HG03108 (cell line): ENCODE measurements around the gene PSIP1.
"Not testable (repeated sequence)": the region's sequence is repeated elsewhere in the genome, so short reads cannot be mapped to it uniquely, and the experiment has no call there.

Experiments used
- ATAC-seq: cut with Tn5 transposase; IDR thresholded peaks from one replicate; pipeline ENCODE4 v1.9.1; 2021; ENCODE audit warnings: moderate library complexity; ENCODE audit not compliant: unreplicated experiment

The PSIP1 gene

DNA sequence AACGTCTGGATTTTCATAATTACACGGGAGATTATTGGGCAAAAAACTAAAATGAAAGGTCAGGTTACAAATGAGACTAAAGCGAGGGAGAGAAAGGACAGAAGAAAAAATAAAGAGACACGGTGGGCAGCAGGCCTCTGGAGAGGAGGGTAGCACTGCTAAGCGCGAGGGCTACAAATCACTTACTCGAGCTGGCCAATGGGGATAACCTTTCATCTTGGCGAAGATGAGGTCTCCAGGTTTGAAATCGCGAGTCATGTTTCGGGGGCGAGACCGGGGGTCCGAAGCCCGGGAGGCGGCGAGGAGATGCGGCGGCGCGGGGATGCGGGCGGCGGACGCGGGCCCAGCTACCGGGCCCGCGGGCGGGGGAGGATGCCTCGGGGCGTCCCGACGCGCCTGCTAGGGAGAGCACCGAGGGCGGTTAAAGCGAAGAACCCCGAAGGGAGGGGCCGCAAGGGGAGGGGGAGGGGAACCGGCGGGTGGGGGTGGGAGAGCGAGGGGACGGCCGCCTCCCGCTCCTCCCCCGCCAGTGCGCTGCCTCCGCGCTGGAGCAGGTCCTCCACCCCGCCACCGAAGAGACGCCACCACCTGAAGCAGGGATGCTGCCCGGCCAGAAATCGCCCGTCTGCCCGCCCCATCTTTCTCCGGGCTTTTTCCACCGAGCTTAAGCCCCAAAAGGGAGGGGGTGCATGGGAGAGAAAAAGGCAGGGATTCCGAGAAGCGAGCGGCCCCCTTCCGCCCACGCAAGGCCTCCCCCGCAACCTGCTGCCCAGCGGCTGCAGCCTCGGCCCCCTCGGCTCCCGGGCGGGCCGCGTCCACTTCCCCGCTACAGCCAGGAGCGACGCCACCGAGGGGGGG is 610 bp downstream of the PSIP1 start:
- peak; percentile 30 for ATAC-seq

DNA sequence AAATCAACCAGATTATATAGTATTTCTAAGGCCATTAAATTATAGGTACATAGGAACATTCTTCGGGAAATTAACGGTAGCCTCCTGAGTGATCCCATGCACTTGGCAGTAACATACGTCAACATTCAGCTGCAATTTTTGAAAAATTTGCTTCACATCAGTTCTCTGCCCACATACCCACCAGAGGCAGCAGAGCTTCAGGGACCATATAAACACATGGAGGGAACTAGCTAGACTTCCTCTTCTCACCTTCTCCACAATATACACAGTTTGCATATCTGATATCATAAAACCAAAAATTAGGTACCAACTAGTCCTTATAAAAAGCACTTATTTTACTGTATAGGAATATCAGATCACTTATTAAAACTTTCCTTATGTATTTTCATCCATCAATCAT is 4.8 kb downstream of the PSIP1 start:
- no peak for ATAC-seq

DNA sequence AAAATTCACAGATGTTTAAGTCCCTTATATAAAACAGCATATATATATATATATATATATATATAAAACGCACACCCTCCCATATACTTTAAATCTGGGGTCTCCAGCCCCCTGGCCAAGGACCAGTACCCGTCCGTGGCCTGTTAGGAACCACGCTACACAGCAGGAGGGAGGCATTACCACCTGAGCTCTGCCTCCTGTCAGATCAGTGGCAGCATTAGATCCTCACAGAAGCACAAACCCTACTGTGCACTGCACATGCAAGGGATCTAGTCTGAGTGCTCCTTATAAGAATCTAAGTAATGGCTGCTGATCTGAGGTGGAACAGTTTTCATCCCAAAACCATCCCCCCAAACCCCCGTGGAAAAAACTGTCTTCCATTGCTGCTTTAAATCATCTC is 9.0 kb downstream of the PSIP1 start:
- no peak for ATAC-seq

DNA sequence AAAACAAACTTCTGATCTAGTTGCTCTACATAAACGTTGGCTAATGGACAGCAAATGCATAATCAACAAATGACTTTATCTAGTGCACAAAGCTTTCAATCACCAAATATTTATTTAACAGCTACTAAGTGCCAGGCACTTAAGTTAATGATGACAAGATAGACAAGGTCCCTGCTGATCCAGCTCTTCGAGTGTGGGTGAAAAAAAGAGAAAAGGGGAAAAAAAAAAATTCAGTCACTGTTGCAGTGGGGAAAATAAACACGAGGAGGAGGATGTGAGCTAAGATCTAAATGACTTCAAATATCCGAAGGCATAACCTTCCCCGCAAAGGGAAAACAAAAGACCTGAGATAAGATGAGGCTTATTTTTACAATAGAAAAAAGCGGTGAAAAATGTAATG is 9.6 kb downstream of the PSIP1 start:
- ATAC-seq: no peak

DNA sequence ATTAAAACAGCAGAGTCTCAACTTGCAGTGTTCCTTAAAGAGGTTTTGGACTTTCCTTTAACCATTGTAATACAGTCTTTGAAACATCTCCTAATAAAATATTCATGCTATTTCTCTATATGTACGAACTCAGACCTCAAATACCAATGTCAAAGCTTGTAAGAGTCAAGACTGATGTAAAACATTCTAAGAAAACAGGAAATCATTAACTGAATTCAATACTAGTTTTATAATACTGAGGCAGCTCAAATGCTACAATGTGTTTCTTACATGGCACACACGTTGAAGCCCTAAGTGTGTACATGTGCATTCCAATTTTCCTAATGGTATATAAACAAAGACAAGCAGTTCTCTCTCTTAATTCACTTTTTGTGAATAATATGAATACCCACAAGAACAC is 11.6 kb downstream of the PSIP1 start:
- ATAC-seq: no peak

DNA sequence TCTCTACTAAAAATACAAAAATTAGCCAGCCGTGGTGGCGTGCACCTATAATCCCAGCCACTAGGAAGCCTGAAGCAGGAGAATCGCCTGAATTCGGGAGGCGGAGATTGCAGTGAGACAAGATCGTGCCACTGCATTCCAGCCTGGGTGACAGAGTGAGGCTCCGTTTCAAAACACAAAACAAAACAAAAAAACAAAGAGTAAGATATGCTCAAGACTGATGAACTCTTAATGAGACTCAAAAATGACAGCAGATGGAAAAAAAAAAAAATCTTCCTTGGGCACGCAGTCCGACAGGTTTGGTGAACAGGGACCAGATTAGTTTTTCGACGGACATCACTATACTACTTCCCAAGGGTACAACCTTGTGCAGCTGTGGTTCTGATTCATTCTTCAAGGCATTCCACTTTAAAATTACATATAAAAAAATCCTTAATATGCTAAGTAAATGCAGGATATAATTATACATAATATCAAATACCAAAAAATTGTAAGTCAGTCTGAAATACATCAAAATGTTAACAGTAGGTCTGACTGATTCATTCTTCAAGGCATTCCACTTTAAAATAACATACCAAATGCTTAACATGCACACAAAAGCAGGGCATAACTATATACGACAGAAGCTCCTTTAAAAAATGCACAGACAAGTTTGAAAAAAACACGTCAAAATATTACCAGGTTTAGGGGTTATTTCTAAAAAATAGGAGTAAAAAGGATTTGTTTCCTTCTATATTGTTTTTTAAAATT is 12.3 kb downstream of the PSIP1 start:
- ATAC-seq: no peak

DNA sequence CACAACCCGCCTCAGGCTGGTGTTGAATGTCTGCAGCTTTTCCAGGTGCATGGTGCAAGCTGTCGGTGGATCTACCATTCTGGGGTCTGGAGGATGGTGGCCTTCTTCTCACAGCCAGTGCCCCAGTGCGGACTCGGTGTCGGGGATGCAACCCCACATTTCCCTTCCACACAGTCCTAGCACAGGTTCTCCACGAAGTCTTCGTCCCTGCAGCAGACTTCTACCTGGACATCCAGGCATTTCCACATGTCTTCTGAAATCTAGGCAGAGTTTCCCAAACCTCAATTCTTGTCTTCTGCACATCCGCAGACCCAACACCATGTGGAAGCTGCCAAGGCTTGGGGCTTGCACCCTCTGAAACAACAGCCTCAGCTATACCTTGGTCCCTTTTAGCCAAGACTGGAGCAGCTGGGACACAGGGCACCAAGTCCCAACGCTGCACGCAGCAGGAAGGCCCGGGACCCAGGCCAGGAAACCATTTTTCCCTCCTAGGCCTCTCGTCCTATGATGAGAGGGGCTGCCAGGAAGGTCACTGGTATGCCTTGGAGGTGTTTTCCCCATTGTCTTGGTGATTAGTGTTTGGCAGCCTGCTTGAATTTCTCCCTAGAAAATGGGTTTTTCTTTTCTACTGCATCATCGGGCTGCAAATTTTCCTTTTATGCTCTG is 18.2 kb downstream of the PSIP1 start:
- no peak for ATAC-seq

DNA sequence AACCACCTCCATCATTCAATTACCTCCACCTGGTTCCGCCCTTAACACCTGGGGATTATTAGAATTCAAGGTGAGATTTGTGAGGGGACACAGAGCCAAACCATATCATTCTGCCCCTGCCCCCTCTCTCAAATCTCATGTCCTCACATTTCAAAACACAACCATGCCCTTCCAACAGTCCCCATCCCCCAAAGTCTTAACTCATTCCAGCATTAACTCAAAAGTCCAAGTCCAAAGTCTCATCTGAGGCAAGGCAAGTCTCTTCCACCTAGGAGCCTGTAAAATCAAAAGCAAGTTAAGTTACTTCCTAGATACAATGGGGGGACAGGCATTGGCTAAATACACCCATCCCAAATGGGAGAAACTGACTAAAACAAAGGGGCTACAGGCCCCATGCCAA is 18.8 kb downstream of the PSIP1 start:
- ATAC-seq: no peak

DNA sequence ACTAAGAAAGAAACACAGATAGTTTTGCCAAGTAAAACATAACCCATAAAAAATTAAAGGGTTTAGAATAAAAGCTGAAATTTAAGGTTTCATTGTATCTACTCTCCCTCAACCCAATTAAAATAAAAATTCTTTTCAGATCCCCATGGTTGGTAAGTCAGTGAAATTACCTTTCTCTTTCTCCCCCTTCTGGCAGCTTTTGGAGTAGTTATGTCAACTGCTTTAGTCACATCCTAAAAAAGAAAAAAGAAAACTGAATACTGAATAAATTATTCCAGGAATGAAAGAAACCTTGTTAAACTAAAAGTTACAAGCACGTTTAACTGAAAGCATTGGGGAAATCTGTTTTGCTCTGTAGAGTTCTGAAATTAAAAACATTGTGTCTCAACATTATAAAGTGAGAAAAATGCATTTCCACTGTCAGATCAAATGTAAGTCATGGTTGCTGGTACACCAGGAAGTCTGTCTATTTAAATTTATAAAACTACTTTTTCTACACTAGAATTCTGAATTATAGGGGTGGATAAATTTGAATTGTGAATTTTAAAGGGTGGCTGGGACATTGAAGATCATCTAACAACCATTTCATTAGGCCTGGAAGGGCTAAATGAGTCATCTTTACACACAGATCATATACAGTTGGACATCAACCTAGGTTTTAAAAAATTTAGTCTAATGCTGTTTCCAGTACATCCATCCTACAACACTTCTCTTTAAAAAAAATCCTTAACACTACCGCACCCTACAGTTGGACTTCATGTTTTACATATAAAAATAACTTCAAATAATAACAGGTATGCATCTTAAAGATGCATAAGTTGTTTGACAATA is 24.7 kb downstream of the PSIP1 start:
- no peak for ATAC-seq

DNA sequence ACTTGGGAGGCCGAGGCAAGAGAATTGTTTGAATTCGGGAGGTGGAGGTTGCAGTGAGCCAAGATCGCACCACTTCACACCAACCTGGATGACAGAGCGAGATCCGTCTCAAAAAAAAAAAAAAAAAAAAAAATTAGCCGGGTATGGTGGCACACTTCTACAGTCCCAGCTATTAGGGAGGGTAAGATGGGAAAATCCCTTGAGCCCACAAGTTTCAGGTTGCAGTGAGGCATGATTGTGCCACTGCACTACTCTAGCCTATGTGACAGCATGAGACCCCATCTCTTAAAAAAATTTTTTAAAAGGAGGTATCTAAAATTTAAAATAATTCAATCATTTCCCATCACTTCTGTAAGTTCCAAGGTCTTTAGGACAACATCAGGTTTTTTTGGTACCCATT is 26.0 kb downstream of the PSIP1 start:
- no peak for ATAC-seq

DNA sequence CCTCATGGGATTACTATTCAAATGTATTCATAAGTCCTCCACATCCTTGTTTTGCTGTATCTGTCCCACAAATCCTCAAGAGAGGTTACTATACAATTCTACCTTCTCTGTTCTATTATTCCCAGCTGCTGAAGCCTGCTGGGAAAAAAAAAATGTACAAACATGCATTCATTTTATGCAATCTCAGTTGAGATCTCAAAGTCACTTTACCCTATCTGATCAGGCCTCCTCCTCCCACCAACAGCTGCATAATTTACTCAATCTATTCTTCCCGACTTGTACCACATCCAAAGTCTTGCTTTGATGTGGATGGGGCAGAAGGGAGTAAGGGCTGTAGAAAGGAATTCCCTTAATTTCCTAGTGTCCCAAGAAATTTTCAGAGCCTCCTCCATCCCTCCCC is 28.6 kb downstream of the PSIP1 start:
- ATAC-seq: no peak

DNA sequence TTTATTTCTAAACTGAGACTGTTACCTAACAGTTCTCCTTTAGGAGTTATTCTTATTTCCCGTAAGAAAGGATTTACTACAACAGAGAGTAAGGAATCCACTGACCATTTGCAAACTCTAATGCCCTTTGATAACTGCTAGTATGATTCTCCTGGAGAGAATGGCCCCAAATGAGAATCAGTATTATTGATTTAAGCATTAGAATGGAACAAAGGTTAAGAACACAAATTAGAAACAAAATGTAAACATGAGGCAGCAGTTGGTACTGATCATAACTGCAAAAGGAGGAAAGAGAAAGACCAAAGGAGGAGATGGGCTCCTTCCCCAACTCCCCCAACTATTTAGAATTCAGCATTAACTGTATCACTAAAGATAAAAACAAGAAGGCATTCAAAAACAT is 30.7 kb downstream of the PSIP1 start:
- ATAC-seq: no peak

DNA sequence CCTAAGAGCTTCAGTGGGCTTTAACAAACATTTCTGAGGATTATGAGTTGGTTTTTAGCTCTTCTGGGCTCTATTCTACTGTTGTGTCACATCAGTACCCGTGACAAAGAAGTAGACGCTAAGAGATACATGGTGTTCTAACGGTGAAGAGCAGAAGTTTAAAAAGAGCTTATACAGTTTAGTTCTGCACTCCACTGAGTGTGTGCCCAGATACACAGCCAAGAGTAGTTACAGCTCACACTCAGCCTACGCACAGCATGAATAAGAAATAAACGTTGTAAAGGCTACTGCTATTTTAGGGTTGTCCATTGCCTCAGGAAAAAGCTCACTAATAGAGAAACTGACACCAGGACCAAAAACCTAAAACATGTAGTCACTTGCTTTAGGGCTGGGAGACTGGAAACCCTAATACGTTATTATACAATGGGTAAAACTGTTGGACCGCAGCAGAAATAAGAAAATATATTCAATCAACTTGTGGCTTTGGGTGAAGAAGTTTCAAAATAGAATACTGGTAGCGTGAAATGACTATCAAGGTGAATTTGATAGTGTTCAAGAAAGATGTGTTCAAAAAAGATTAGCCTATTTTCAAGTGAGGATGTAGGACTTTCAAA is 34.7 kb downstream of the PSIP1 start:
- no peak for ATAC-seq

DNA sequence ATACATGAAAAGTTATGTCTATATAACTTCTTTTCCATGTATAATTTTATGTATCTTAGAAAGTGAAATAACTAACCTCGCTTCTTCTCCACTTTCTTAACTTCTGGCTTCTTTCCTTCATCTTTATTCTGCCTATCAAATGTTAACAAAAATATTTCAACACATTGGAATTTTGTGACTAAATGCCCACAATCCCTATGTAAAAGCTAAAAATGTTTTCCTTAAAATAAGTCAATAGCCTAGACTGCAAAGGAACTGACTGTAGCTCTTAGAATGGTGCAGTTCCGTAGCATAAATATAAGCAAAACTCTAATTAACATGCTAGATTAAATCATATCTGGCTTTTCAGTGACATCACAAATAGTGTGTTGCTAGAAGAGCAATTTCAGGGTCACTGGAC is 40.9 kb downstream of the PSIP1 start:
- ATAC-seq: no peak

DNA sequence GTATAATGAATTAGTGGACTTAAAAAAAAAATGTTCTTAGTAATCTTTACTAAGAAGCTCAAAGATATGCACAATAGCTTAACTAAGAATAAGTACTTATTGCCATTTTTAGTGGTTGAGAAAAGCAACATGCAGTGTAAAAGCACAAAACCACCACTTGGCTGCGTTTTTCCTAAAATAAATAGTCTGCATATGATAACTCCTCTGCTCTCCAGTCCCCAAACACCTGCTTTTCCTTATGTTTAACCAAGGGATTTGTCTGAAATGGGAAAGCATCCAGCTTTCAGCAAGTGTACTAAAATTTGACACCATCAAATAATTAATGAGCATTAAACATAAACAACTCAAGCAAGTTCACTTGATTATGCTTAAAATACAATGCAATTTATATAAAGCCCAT is 41.4 kb downstream of the PSIP1 start:
- no peak for ATAC-seq

DNA sequence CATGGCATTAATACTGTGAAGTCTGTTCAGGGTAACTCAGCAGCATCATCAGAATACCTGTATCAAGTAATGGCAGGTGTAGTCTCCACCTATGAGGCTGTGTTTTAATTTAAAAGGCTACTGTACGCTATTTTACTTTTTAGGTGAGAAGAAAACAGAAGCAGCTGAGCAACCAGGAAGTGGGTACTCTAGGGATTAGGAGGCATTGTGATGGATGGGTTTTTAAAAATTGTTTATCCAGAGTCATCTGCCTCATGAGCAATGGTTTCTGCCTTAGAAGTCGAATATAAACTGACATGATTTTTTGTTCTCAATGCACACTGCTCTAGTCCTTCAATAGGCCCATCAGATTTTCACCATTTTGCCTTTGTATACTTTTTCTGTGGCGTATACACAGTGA is 42.6 kb downstream of the PSIP1 start:
- no peak for ATAC-seq

DNA sequence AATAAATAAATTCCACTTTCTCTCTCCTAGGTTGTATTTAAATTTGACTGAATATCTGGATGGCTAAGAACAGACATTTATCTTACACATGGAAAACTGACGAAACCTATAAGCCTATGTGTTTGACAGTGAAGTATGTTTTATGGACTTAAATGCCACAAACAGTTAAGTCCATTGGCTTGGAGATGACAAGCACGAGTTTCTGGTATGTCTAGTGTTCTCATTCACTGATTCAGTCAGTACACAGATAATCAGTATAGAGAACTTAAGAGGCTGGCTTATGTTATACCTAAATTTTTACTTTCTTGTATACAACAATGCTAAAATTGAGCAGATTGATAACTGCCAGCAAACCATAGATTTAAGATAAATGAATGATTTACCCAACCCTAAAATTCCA is 49.2 kb downstream of the PSIP1 start:
- no peak for ATAC-seq

DNA sequence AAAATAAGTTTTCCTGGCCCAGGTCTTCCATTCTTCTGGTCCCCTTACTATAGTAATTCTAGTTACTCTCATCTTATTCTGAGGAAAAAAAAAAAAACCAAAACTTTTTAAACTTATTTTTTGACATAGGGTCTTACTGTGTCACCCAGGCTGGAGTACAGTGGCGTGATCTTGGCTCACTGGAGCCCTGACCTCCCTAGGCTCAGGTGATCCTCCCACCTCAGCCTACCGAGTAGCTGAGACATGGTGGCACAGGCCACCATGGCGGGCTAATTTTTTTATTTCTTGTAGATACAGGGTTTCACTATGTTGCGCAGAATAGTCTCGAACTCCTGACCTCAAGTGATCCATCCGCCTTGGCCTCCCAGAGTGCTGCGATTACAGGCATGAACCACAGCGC is 49.7 kb downstream of the PSIP1 start:
- ATAC-seq: no peak

DNA sequence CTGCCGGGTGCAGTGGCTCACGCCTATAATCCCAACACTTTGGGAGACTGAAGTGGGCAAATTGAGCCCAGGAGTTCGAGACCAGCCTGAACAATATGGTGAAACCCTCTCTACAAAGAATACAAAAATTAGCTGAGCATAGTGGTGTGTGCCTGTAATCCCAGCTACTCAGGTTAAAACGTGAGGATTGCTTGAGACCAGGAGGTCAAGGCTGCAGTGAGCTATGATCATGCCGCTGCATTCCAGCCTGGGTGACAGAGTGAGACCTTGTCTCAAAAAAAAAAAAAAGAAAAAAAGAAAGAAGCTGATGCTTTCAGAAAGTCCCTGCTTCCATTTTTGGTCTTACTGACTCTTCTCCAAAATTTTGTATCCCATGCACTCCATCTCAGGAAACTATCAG is 56.8 kb downstream of the PSIP1 start:
- no peak for ATAC-seq

DNA sequence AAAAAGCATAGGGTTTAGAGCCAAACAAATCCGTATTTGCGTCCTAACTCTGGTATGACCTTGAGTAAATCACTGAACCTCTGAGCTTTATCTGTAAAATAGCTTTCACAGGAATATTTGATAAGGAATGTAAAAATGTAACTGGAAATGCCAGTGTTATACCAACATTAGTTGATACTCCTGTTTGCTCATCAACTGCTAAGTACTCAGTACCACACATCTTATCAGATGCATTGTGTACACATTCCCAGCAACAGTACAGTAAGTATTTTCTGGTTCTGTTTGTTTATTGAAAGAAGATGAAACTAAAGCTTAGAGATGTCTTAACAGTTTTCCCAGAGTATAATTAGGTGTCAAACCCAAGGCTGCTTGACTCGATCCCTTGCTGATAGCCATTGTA is 66.6 kb downstream of the PSIP1 start:
- no peak for ATAC-seq

DNA sequence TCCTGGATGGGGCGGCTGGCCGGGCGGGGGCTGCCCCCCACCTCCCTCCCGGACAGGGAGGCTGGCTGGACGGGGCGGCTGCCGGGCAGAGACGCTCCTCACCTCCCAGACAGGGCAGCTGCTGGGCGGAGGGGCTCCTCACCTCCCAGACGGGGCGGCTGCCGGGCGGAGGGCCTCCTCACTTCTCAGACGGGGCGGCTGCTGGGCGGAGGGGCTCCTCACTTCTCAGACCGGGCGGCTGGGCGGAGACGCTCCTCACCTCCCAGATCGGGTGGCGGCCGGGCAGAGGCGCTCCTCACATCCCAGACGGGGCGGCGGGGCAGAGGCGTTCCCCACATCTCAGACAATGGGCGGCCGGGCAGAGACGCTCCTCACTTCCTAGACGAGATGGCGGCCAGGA is 68.5 kb downstream of the PSIP1 start:
- ATAC-seq: not testable (repeated sequence)
